ENCODE results near the gene KRTAP10-10. TPM values are rescaled to one million over a fixed set of nuclear protein-coding genes. Genes with fewer than 3 reads are reported as not detected.

The KRTAP10-10 gene
- total and polyA plus RNA-seq, 2 of the 8 experiments (the other 6 are each of a cell fraction or from before 2014, with no cell fraction given) = not detected

DNA sequence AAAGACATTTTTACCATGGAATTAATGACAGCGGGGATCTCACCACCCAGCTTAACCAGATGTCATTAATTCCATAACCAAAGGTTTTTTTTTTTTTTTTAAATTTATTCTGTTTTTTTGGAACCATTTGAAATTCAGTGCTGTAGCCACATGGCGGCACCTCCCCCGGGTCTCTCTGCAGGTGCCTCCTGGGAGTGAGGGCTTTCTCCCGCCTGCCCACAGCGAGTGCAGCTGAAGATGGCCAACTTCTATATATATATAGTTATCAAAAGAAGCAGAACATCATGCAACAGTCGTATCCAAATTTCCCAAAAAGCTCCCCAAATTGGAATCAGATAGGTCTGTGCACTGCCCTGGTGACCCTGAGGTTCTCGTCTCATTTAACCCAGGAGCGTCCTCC is 21.7 kb upstream of the KRTAP10-10 start:
- CTCF ChIA-PET (ENCODE audit: partially characterized antibody) = interaction anchor here (0.9 kb wide), 1 partner anchor 35 kb away, joined by 4 read pairs; the partner anchor contains the start of gene KRTAP10-5
- no peak for FAIRE-seq
- TF ChIP-seq RFX5 (IDR thresholded peaks at IDR 0.05; ENCODE audit: borderline replicate concordance, low read depth, low read length) (no peak), SP2 (IDR thresholded peaks at IDR 0.05; ENCODE audit: low read length) (no peak), JUN (IDR thresholded peaks at IDR 0.05; ENCODE audit: low read depth, low read length) (no peak), SIRT6 (IDR thresholded peaks at IDR 0.05; ENCODE audit: low read length) (no peak), CHD2 (IDR thresholded peaks at IDR 0.05; ENCODE audit: low read length) (no peak), GABPA (IDR thresholded peaks at IDR 0.05; ENCODE audit: borderline replicate concordance, insufficient read depth, low read length) (no peak), BACH1 (IDR thresholded peaks at IDR 0.05; ENCODE audit: low read length) (no peak), FOSL1 (IDR thresholded peaks at IDR 0.05; ENCODE audit: insufficient read depth, low read depth, low read length) (no peak), GTF2F1 (IDR thresholded peaks at IDR 0.05; ENCODE audit: borderline replicate concordance, low read depth, low read length) (no peak)
- TF ChIP-seq, protein P1, sequence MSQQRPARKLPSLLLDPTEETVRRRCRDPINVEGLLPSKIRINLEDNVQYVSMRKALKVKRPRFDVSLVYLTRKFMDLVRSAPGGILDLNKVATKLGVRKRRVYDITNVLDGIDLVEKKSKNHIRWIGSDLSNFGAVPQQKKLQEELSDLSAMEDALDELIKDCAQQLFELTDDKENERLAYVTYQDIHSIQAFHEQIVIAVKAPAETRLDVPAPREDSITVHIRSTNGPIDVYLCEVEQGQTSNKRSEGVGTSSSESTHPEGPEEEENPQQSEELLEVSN (IDR thresholded peaks at IDR 0.05) = no peak
- TF ChIP-seq, protein P2, sequence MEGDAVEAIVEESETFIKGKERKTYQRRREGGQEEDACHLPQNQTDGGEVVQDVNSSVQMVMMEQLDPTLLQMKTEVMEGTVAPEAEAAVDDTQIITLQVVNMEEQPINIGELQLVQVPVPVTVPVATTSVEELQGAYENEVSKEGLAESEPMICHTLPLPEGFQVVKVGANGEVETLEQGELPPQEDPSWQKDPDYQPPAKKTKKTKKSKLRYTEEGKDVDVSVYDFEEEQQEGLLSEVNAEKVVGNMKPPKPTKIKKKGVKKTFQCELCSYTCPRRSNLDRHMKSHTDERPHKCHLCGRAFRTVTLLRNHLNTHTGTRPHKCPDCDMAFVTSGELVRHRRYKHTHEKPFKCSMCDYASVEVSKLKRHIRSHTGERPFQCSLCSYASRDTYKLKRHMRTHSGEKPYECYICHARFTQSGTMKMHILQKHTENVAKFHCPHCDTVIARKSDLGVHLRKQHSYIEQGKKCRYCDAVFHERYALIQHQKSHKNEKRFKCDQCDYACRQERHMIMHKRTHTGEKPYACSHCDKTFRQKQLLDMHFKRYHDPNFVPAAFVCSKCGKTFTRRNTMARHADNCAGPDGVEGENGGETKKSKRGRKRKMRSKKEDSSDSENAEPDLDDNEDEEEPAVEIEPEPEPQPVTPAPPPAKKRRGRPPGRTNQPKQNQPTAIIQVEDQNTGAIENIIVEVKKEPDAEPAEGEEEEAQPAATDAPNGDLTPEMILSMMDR (IDR thresholded peaks at IDR 0.05; ENCODE audit: control extremely low read depth in 1 of 3, insufficient read depth in 1 of 3, low read depth in 1 of 3, low read length in 3 of 3) = no peak

More for the DNA sequence above, 21.7 kb upstream of the KRTAP10-10 start:
- Histone ChIP-seq H3K14ac (ENCODE audit: insufficient read length) (no peak overlapping the region), H3K23me2 (ENCODE audit: low read depth, low read length) (no peaks in the 10 kb centered on the region), H2BK20ac (ENCODE audit: low read length) (no peak overlapping the region), H4K91ac (replicated peaks; ENCODE audit: insufficient read length, low read length) (no peak overlapping the region), H3K27ac (ENCODE audit: low read depth, low read length) (no peak overlapping the region), H4K5ac (ENCODE audit: insufficient read length, low read depth, low read length) (no peak overlapping the region), H2BK12ac (ENCODE audit: low read depth, low read length) (no peak overlapping the region), H2AFZ (ENCODE audit: low read length) (no peak overlapping the region), H3K4me1 (replicated peaks in 1 of 4; ENCODE audit: control insufficient read depth in 3 of 4, insufficient read depth in 4 of 4, low read length in 3 of 4) (peaks cover 0 to 6% (median 2%) of the 10 kb centered on the region in 4 experiments; a peak in 4 of 7 replicates), H2BK15ac (ENCODE audit: low read length) (no peak overlapping the region), H3K4me3 (ENCODE audit: extremely low read depth in 1 of 4, insufficient read depth in 2 of 4, low read depth in 3 of 4, low read length in 4 of 4) (no peak overlapping the region), H3K4ac (replicated peaks; ENCODE audit: insufficient read length, low read depth, low read length) (no peak overlapping the region), H2AK5ac (ENCODE audit: low read depth, low read length) (no peak overlapping the region), H3K23ac (ENCODE audit: insufficient read length) (no peak overlapping the region), H3K56ac (replicated peaks; ENCODE audit: insufficient read length, low read depth, low read length) (no peak overlapping the region), H2BK120ac (replicated peaks; ENCODE audit: low read depth, low read length) (no peak overlapping the region), H3K9me3 (ENCODE audit: insufficient read depth in 2 of 2, low read depth in 1 of 2, low read length in 1 of 2) (peaks cover 15 to 16% of the 10 kb centered on the region in 2 experiments), H2BK5ac (ENCODE audit: low read depth, low read length) (no peak overlapping the region), H3K79me1 (ENCODE audit: low read depth, low read length) (no peaks in the 10 kb centered on the region; the same call in 1 of the 2 replicates), H4K8ac (ENCODE audit: extremely low read depth, insufficient read depth, low read length) (peak overlapping the region; percentile 48; the same call in 1 of the 2 replicates), H3K27me3 (replicated peaks in 1 of 4; ENCODE audit: control insufficient read depth in 3 of 4, extremely low read depth in 1 of 4, insufficient read depth in 3 of 4, low read length in 3 of 4) (no peaks in the 10 kb centered on the region), H3K18ac (ENCODE audit: extremely low read depth, low read length) (no peak overlapping the region), H4K20me1 (replicated peaks in 1 of 2; ENCODE audit: control insufficient read depth in 1 of 2, insufficient read depth in 2 of 2, low read length in 2 of 2) (peaks cover 0 to 1% of the 10 kb centered on the region in 2 experiments), H3K79me2 (ENCODE audit: control insufficient read depth in 1 of 2, insufficient read depth in 2 of 2, low read length in 2 of 2) (no peaks in the 10 kb centered on the region), H3K4me2 (ENCODE audit: insufficient read depth in 1 of 2, low read depth in 2 of 2, low read length in 2 of 2) (no peak overlapping the region), H3K9ac (replicated peaks in 1 of 4; ENCODE audit: extremely low read depth in 1 of 4, low read depth in 3 of 4, low read length in 3 of 4) (no peak overlapping the region), H3K36me3 (ENCODE audit: control insufficient read depth in 2 of 4, insufficient read depth in 4 of 4, low read length in 3 of 4) (no peaks in the 10 kb centered on the region)
- 82% methylated on average over 6 of the region's 8 CpGs; no CpG with 5 or more reads in 1 of the 2 experiments for WGBS, 2 experiments (ENCODE audit: extremely low coverage in 1 of 2, insufficient coverage in 1 of 2, insufficient read length in 1 of 2, insufficient replicate concordance in 2 of 2, low coverage in 1 of 2, low lambda C conversion rate in 2 of 2, missing lambda C conversion rate in 1 of 2)
- POLR2A ChIA-PET (ENCODE audit: partially characterized antibody) = interaction anchor here (0.6 to 1.5 kb wide), 2 partner anchors 91 to 1012 kb away, joined by 3 read pairs; no protein-coding TSS in a partner anchor
- DNase-seq (ENCODE audit: low read depth in 1 of 2, low spot score in 2 of 2) = peak in 1 of 2 experiments; percentile 35

All from H1 (cell line).